Neuronal stem cell (in vitro differentiated cells): ENCODE data around the gene CXXC1.

Source experiments
- DNase-seq: peaks from one replicate; pipeline ENCODE4 v3.0.0-alpha.2; 2013; ENCODE audit warnings: low spot score
- H2AFZ ChIP-seq: one replicate; pipeline ENCODE4 v1.6.1; 2013; ENCODE audit warnings: mild to moderate bottlenecking, low read length, inconsistent platforms
- H2AK5ac ChIP-seq: 2 replicates; pipeline ENCODE4 v1.6.1; 2013; ENCODE audit warnings: low read depth, mild to moderate bottlenecking, inconsistent platforms, low read length, moderate library complexity, mixed read lengths
- H2BK120ac ChIP-seq: 2 replicates; pipeline ENCODE4 v1.6.1; 2013; ENCODE audit warnings: low read depth, mild to moderate bottlenecking, inconsistent platforms, low read length, moderate library complexity, mixed read lengths
- H2BK12ac ChIP-seq: one replicate; pipeline ENCODE4 v1.6.1; 2013; ENCODE audit warnings: low read length, inconsistent platforms
- H2BK15ac ChIP-seq: 2 replicates; pipeline ENCODE4 v1.6.1; 2013; ENCODE audit warnings: mild to moderate bottlenecking, low read length, inconsistent platforms, mixed read lengths
- H2BK5ac ChIP-seq: one replicate; pipeline ENCODE4 v1.6.1; 2013; ENCODE audit warnings: inconsistent platforms, mild to moderate bottlenecking, low read length, moderate library complexity
- H3K14ac ChIP-seq: one replicate; pipeline ENCODE4 v1.6.1; 2013; ENCODE audit warnings: low read length, inconsistent platforms
- H3K18ac ChIP-seq: 2 replicates; pipeline ENCODE4 v1.6.1; 2013; ENCODE audit warnings: low read length, inconsistent platforms
- H3K23ac ChIP-seq: 2 replicates; pipeline ENCODE4 v1.6.1; 2013; ENCODE audit warnings: low read depth, mild to moderate bottlenecking, mixed read lengths, low read length, inconsistent platforms; ENCODE audit not compliant: poor library complexity
- H3K27ac ChIP-seq: replicated peaks from 3 replicates; pipeline ENCODE4 v1.5.1; 2013; ENCODE audit warnings: low read length, inconsistent platforms
- H3K27me3 ChIP-seq, 3 experiments: 2 replicates each; pipeline ENCODE4 v1.6.1; 2013; ENCODE audit warnings: low read length in 3 of 3, mild to moderate bottlenecking in 2 of 3, inconsistent platforms in 1 of 3, low read depth in 1 of 3, mixed read lengths in 1 of 3, moderate library complexity in 1 of 3; ENCODE audit not compliant: control insufficient read depth in 3 of 3, insufficient read depth in 3 of 3
- H3K36me3 ChIP-seq, 2 donors: replicated peaks in 1 of 2; 2 replicates each; pipeline ENCODE4 v1.6.1; 2013; ENCODE audit warnings: low read length in 2 of 2; ENCODE audit not compliant: control insufficient read depth in 2 of 2, insufficient read depth in 2 of 2
- H3K4ac ChIP-seq: 2 replicates; pipeline ENCODE4 v1.6.1; 2013; ENCODE audit warnings: inconsistent platforms, mild to moderate bottlenecking, low read length, moderate library complexity
- H3K4me1 ChIP-seq, 2 donors: 1 replicate in 1 of 2; 2 replicates in 1 of 2; pipeline ENCODE4 v1.6.1; 2013; ENCODE audit warnings: low read length in 2 of 2, low read depth in 1 of 2; ENCODE audit not compliant: control insufficient read depth in 2 of 2, insufficient read depth in 1 of 2
- H3K4me2 ChIP-seq: one replicate; pipeline ENCODE4 v1.6.1; 2013; ENCODE audit warnings: mild to moderate bottlenecking, low read length, inconsistent platforms; ENCODE audit not compliant: insufficient read depth, poor library complexity, severe bottlenecking
- H3K4me3 ChIP-seq, 2 donors: 2 replicates each; pipeline ENCODE4 v1.5.1; 2013; ENCODE audit warnings: low read length in 2 of 2, mild to moderate bottlenecking in 2 of 2, inconsistent platforms in 1 of 2, moderate library complexity in 1 of 2
- H3K79me1 ChIP-seq: one replicate; pipeline ENCODE4 v1.6.1; 2013; ENCODE audit warnings: low read depth, mild to moderate bottlenecking, inconsistent platforms, low read length, moderate library complexity
- H3K9ac ChIP-seq: one replicate; pipeline ENCODE4 v1.6.1; 2013; ENCODE audit warnings: mild to moderate bottlenecking, low read depth, low read length, inconsistent platforms; ENCODE audit not compliant: poor library complexity
- H3K9me3 ChIP-seq, 2 donors: replicated peaks in 1 of 2; 2 replicates each; pipeline versions ENCODE3 to v1.6.1; 2013; ENCODE audit warnings: low read length in 2 of 2, mild to moderate bottlenecking in 2 of 2, inconsistent platforms in 1 of 2, low read depth in 1 of 2, mixed read lengths in 1 of 2, moderate library complexity in 1 of 2; ENCODE audit not compliant: control insufficient read depth in 2 of 2, insufficient read depth in 1 of 2
- H4K8ac ChIP-seq: one replicate; pipeline ENCODE4 v1.6.1; 2013; ENCODE audit warnings: low read depth, mild to moderate bottlenecking, inconsistent platforms, low read length, moderate library complexity
- H4K91ac ChIP-seq: one replicate; pipeline ENCODE4 v1.6.1; 2013; ENCODE audit warnings: low read length, low read depth, mild to moderate bottlenecking, inconsistent platforms; ENCODE audit not compliant: poor library complexity
- WGBS, 2 donors: extraction: QIAGEN DNeasy Blood & Tissue Kit; methylation state at CpG; one replicate each; pipeline ENCODE4 v1.1.7; 2013; ENCODE audit warnings: missing lambda C conversion rate in 2 of 2, mixed read lengths in 1 of 2; ENCODE audit not compliant: insufficient read length in 2 of 2, insufficient replicate concordance in 1 of 2; ENCODE audit errors: extremely low coverage in 2 of 2; 5-methylcytosine and 5-hydroxymethylcytosine counted together

CXXC1 gene

GRCh38 chr18:50281972-50282520 is 5.4 kb downstream of the CXXC1 start:
- H2BK12ac ChIP-seq: peak overlapping the region; percentile 84
- H4K8ac ChIP-seq: peak overlapping the region; percentile 65
- H3K4me3 ChIP-seq: peak overlapping the region; percentile 90 to 99
- DNase-seq: no peak
- peak overlapping the region; percentile 100 for H2AK5ac ChIP-seq
- H3K9ac ChIP-seq: peak overlapping the region; percentile 94
- peak overlapping the region; percentile 99 for H3K14ac ChIP-seq
- H3K4me2 ChIP-seq: peak overlapping the region; percentile 97
- peak overlapping the region; percentile 93 for H2AFZ ChIP-seq
- H4K91ac ChIP-seq: no peak overlapping the region
- H3K4ac ChIP-seq: peak overlapping the region; percentile 76
- peak overlapping the region; percentile 96 for H3K23ac ChIP-seq
- H3K27ac ChIP-seq: peak overlapping the region; percentile 100
- peaks cover 6 to 16% of the 10 kb centered on the region in 2 donors for H3K4me1 ChIP-seq
- no peaks in the 10 kb centered on the region for H3K27me3 ChIP-seq
- H2BK5ac ChIP-seq: peak overlapping the region; percentile 99
- peaks cover 0 to 6% of the 10 kb centered on the region in 2 donors for H3K9me3 ChIP-seq
- peaks cover 23% of the 10 kb centered on the region for H3K79me1 ChIP-seq
- peak overlapping the region; percentile 87 for H2BK120ac ChIP-seq
- H2BK15ac ChIP-seq: peak overlapping the region; percentile 85
- peak overlapping the region; percentile 100 for H3K18ac ChIP-seq
- no CpG with 5 or more reads among the region's 35 CpGs for WGBS, 2 donors
- peaks cover 39 to 77% of the 10 kb centered on the region in 2 donors for H3K36me3 ChIP-seq

GRCh38 chr18:50281295-50281971 is 6.1 kb downstream of the CXXC1 start, which contains the start of gene MBD1:
Gene MBD1, minus strand, starts transcription at chr18:50281523. Its CDS starts 1,531 bp downstream, at chr18:50279992.
- H3K23ac ChIP-seq: peak within 1 kb of the TSS; percentile 96

GRCh38 chr18:50280707-50281294 is 6.7 kb downstream of the CXXC1 start:
- H2BK120ac ChIP-seq: no peak overlapping the region
- DNase-seq: no peak
- no peak overlapping the region for H2BK12ac ChIP-seq
- peak overlapping the region; percentile 84 for H3K4me2 ChIP-seq
- WGBS, 2 donors: no CpG with 5 or more reads among the region's 16 CpGs
- peak overlapping the region; percentile 94 for H2AK5ac ChIP-seq
- peak overlapping the region; percentile 99 for H3K9ac ChIP-seq
- peak overlapping the region; percentile 99 for H2BK5ac ChIP-seq
- H3K27ac ChIP-seq: peak overlapping the region; percentile 100
- H2BK15ac ChIP-seq: no peak overlapping the region
- H3K4ac ChIP-seq: peak overlapping the region; percentile 70
- peak overlapping the region; percentile 93 for H2AFZ ChIP-seq
- peak overlapping the region; percentile 92 for H3K14ac ChIP-seq
- peak overlapping the region; percentile 89 for H3K23ac ChIP-seq
- no peak overlapping the region for H4K91ac ChIP-seq
- H3K36me3 ChIP-seq: peaks cover 51 to 83% of the 10 kb centered on the region in 2 donors
- peak overlapping the region; percentile 90 to 99 for H3K4me3 ChIP-seq
- peaks cover 18% of the 10 kb centered on the region for H3K79me1 ChIP-seq
- peak overlapping the region; percentile 96 for H4K8ac ChIP-seq
- H3K9me3 ChIP-seq: peaks cover 0 to 6% of the 10 kb centered on the region in 2 donors
- H3K18ac ChIP-seq: peak overlapping the region; percentile 100
- H3K4me1 ChIP-seq: peaks cover 0 to 11% of the 10 kb centered on the region in 2 donors
- no peaks in the 10 kb centered on the region for H3K27me3 ChIP-seq

More at GRCh38 chr18:50281295-50281971, 6.1 kb downstream of the CXXC1 start, which contains the start of gene MBD1:
- Histone ChIP-seq H3K18ac (peak within 1 kb of the TSS; percentile 100), H3K9me3 (peaks cover 0 to 6% of the 10 kb centered on the region in 2 donors), H2AK5ac (peak within 1 kb of the TSS; percentile 100), H3K4me1 (peaks cover 3 to 14% of the 10 kb centered on the region in 2 donors), H2BK12ac (peak within 1 kb of the TSS; percentile 84), H3K4me3 (peak within 1 kb of the TSS; percentile 90 to 99), H4K91ac (peak within 1 kb of the TSS; percentile 99), H3K79me1 (peaks cover 20% of the 10 kb centered on the region), H3K27me3 (no peaks in the 10 kb centered on the region), H4K8ac (peak within 1 kb of the TSS; percentile 96), H3K14ac (peak within 1 kb of the TSS; percentile 99), H2AFZ (peak within 1 kb of the TSS; percentile 93), H2BK120ac (peak within 1 kb of the TSS; percentile 87), H3K36me3 (peaks cover 45 to 83% of the 10 kb centered on the region in 2 donors), H3K27ac (peak within 1 kb of the TSS; percentile 100), H3K9ac (peak within 1 kb of the TSS; percentile 99), H3K4ac (peak within 1 kb of the TSS; percentile 76), H2BK5ac (peak within 1 kb of the TSS; percentile 99), H3K4me2 (peak within 1 kb of the TSS; percentile 97), H2BK15ac (peak within 1 kb of the TSS; percentile 94)
- DNase-seq: peak; percentile 97
- no CpG with 5 or more reads among the region's 63 CpGs for WGBS, 2 donors

GRCh38 chr18:50279752-50280151 is 7.7 kb downstream of the CXXC1 start:
- Histone ChIP-seq H3K23ac (no peak overlapping the region), H3K9me3 (peaks cover 0 to 6% of the 10 kb centered on the region in 2 donors), H3K4ac (no peak overlapping the region), H3K27ac (no peak overlapping the region), H3K18ac (no peak overlapping the region), H2BK15ac (no peak overlapping the region), H2BK12ac (no peak overlapping the region), H2AK5ac (no peak overlapping the region), H4K91ac (no peak overlapping the region), H3K4me2 (no peak overlapping the region), H3K27me3 (no peaks in the 10 kb centered on the region), H2BK5ac (no peak overlapping the region), H3K4me3 (peak overlapping the region in 1 of 2 donors; percentile 90), H3K9ac (no peak overlapping the region), H2BK120ac (no peak overlapping the region), H3K4me1 (peaks cover 0 to 11% of the 10 kb centered on the region in 2 donors), H3K36me3 (peaks cover 55 to 83% of the 10 kb centered on the region in 2 donors), H3K14ac (no peak overlapping the region), H2AFZ (no peak overlapping the region), H4K8ac (no peak overlapping the region), H3K79me1 (peaks cover 15% of the 10 kb centered on the region)
- DNase-seq: no peak
- no CpG with 5 or more reads among the region's 7 CpGs for WGBS, 2 donors
